Endodermal cell (in vitro differentiated cells): Measurements from ENCODE around the gene COG5. TPM values are rescaled to one million over a fixed set of nuclear protein-coding genes. Genes with fewer than 3 reads are reported as not detected.

ENCODE experiments used
- DNase-seq: peaks from one replicate; pipeline ENCODE4 v3.0.0-alpha.2; 2017
- H3K27ac ChIP-seq: 2 replicates; pipeline ENCODE4 v1.5.1; 2013; ENCODE audit warnings: mild to moderate bottlenecking, low read depth, low read length, moderate library complexity
- H3K27me3 ChIP-seq: 2 replicates; pipeline ENCODE4 v1.6.1; 2013; ENCODE audit warnings: mild to moderate bottlenecking, low read length, moderate library complexity; ENCODE audit not compliant: insufficient read depth, control insufficient read depth, poor library complexity, severe bottlenecking
- H3K36me3 ChIP-seq: 2 replicates; pipeline ENCODE4 v1.7.0; 2013; ENCODE audit warnings: mild to moderate bottlenecking, low read length, moderate library complexity; ENCODE audit not compliant: control insufficient read depth, insufficient read depth
- H3K4me1 ChIP-seq: one replicate; pipeline ENCODE4 v1.7.0; 2013; ENCODE audit warnings: low read length; ENCODE audit not compliant: control insufficient read depth, insufficient read depth
- H3K4me3 ChIP-seq: 2 replicates; pipeline ENCODE4 v1.5.1; 2013; ENCODE audit warnings: mild to moderate bottlenecking, low read length, moderate library complexity
- H3K9ac ChIP-seq: 2 replicates; pipeline ENCODE4 v1.6.1; 2013; ENCODE audit warnings: mild to moderate bottlenecking, low read length, moderate library complexity; ENCODE audit not compliant: poor library complexity, severe bottlenecking; ENCODE audit errors: extremely low read depth
- H3K9me3 ChIP-seq: 2 replicates; pipeline ENCODE4 v1.6.1; 2013; ENCODE audit warnings: mild to moderate bottlenecking, low read length, moderate library complexity; ENCODE audit not compliant: control insufficient read depth
- H3K27ac Mint-ChIP-seq: 2 replicates; pipeline ENCODE4 v1.8.0; 2020; ENCODE audit warnings: mixed read lengths
- H3K27me3 Mint-ChIP-seq: 2 replicates; pipeline ENCODE4 v1.8.0; 2021; ENCODE audit warnings: mild to moderate bottlenecking, mixed read lengths; ENCODE audit not compliant: insufficient read depth
- H3K36me3 Mint-ChIP-seq: 2 replicates; pipeline ENCODE4 v1.8.0; 2020; ENCODE audit warnings: low read depth, mixed read lengths
- H3K4me1 Mint-ChIP-seq: 2 replicates; pipeline ENCODE4 v1.8.0; 2020; ENCODE audit warnings: mixed read lengths
- H3K4me3 Mint-ChIP-seq: 2 replicates; pipeline ENCODE4 v1.8.0; 2020; ENCODE audit warnings: mild to moderate bottlenecking, moderate library complexity, mixed read lengths
- H3K9me3 Mint-ChIP-seq: 2 replicates; pipeline ENCODE4 v1.8.0; 2020; ENCODE audit warnings: mild to moderate bottlenecking, mixed read lengths
- CTCF ChIP-seq: fragments of 200-600 bp; sonication (generic); conservative IDR thresholded peaks from 2 replicates; pipeline ENCODE4 v1.5.0; 2021; ENCODE audit warnings: antibody characterized with exemption, mild to moderate bottlenecking
- WGBS, 2 experiments: methylation state at CpG; one replicate each; pipeline versions ENCODE4 v1.1.5 to v1.1.7; 2013; ENCODE audit warnings: missing lambda C conversion rate in 2 of 2, mixed read lengths in 1 of 2; ENCODE audit not compliant: insufficient coverage in 1 of 2, insufficient read length in 1 of 2; 5-methylcytosine and 5-hydroxymethylcytosine counted together
- total RNA-seq, 2 donors: library from RNA; stranded (reverse); fragmentation: NEBNext Ultra II Directional in 1 of 2; extraction: Animal tissue kit (Norgen Biotek cat#: 25700) in 1 of 2; gene quantifications; 2 replicates in 1 of 2; 3 replicates in 1 of 2; pipeline ENCODE4 v1.2.1, GENCODE V29; 2021

Gene COG5
- total RNA-seq, 2 donors from 2014 or later, result 25.5 to 34.7 TPM

DNA sequence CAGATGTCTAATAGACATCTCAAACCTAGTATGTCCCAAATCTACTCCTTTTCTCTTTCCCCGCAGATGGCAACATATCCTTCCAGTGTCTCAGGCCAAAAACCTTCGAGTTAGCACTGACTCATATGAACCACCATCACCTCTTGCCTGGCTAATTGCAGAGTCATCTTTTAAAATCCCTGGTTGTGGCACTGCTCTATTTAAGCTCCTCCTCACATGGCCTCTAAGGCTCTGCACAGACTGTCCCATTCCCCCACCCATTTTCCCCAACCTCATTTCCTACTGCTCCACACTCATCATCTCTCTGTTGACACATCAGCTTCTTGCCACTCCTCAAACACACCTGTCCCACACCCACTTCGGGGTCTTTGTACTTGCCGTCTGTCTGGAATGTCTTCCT is 411.7 kb downstream of the COG5 start:
- no peak overlapping the region for H3K27ac ChIP-seq
- Mint-ChIP-seq H3K27me3 (no peaks in the 10 kb centered on the region), H3K36me3 (no peaks in the 10 kb centered on the region), H3K9me3 (peaks cover 4% of the 10 kb centered on the region), H3K4me1 (peaks cover 7% of the 10 kb centered on the region), H3K27ac (no peak overlapping the region), H3K4me3 (no peak overlapping the region)
- WGBS, 2 experiments, result 50 to 69% methylated on average over 2 to 4 of the region's 4 CpGs
- H3K27me3 ChIP-seq, result no peaks in the 10 kb centered on the region
- no peaks in the 10 kb centered on the region for H3K36me3 ChIP-seq
- no peaks in the 10 kb centered on the region for H3K9me3 ChIP-seq
- H3K4me3 ChIP-seq, result no peak overlapping the region
- no peaks in the 10 kb centered on the region for H3K4me1 ChIP-seq
- TF ChIP-seq CTCF, result no peak
- DNase-seq, result no peak
- H3K9ac ChIP-seq, result no peak overlapping the region

Other genes starting within 250 kb of the COG5 start
- gene GPR22, start 93.9 kb downstream of the COG5 start, total RNA-seq, result not detected
- 10 to 100 TPM; 13.2 to 18.0 TPM for gene DUS4L, start 51 bp upstream of the COG5 start, total RNA-seq
- 10 to 100 TPM; 39.5 to 46.0 TPM for gene BCAP29, start 16.3 kb upstream of the COG5 start, total RNA-seq
- gene SLC26A4, start 96.9 kb upstream of the COG5 start, total RNA-seq, result under 1 TPM in 1 of 2 donors, not detected in 1; 0.42 TPM
- gene CBLL1, start 180.2 kb upstream of the COG5 start, total RNA-seq, result 10 to 100 TPM; 33.3 to 34.7 TPM
- gene SLC26A3, start 239.3 kb upstream of the COG5 start, total RNA-seq, result not detected